Adrenal gland (tissue), 12 donors: ENCODE data around the gene RAB4A. TPM values are rescaled to one million over a fixed set of nuclear protein-coding genes. Genes with fewer than 3 reads are reported as not detected.
"Not testable (repeated sequence)": the region's sequence is repeated elsewhere in the genome, so short reads cannot be mapped to it uniquely, and the experiment has no call there.

Source experiments
- DNase-seq, 7 donors: peaks; one replicate each; pipeline ENCODE4 v3.0.0-alpha.2; 2019 to 2020
- H3K27ac ChIP-seq, 5 donors: fragments of 200-600 bp; sonication (generic) in 4 of 5; 1 replicate in 3 of 5; 2 replicates in 2 of 5; pipeline versions ENCODE4 v1.5.1 to v1.8.0; 2016 to 2020; ENCODE audit warnings: mild to moderate bottlenecking in 1 of 5
- H3K27me3 ChIP-seq: fragments of 200-600 bp; 2 replicates; pipeline ENCODE4 v1.8.0; 2021
- H3K36me3 ChIP-seq, 2 donors: fragments of 200-600 bp; replicated peaks in 1 of 2; 1 replicate in 1 of 2; 2 replicates in 1 of 2; pipeline versions ENCODE4 v1.5.1 to v1.8.0; 2018 to 2022
- H3K4me1 ChIP-seq, 2 donors: fragments of 200-600 bp; replicated peaks in 1 of 2; 1 replicate in 1 of 2; 2 replicates in 1 of 2; pipeline versions ENCODE4 v1.5.1 to v1.8.0; 2018 to 2021
- H3K4me3 ChIP-seq, 4 donors: fragments of 200-600 bp; sonication (generic) in 3 of 4; one replicate each; pipeline ENCODE4 v1.5.1; 2016 to 2018
- H3K9me3 ChIP-seq, 3 donors: fragments of 200-600 bp; sonication (generic) in 1 of 3; replicated peaks in 1 of 3; 1 replicate in 2 of 3; 2 replicates in 1 of 3; pipeline versions ENCODE4 v1.5.1 to v1.8.0; 2016 to 2021
- POLR2A ChIP-seq, 2 donors: fragments of 450-650 bp; IDR thresholded peaks; one replicate each; pipeline ENCODE4 v1.6.1; 2017; ENCODE audit warnings: antibody characterized with exemption in 2 of 2, mild to moderate bottlenecking in 2 of 2, moderate library complexity in 1 of 2
- WGBS, 4 donors: extraction: QIAGEN DNeasy Blood & Tissue Kit in 2 of 4; methylation state at CpG; one replicate each; pipeline versions ENCODE4 v1.1.5 to v1.1.7; 2013 to 2017; 5-methylcytosine and 5-hydroxymethylcytosine counted together
- intact Hi-C, 2 donors: fragments of 100-400 bp; cut with DNase I; formaldehyde crosslinking; loops; one replicate each; pipeline versions ENCODE4 v1.14.1 to v1.15.0; 2022 to 2023
- polyA plus RNA-seq, 3 donors: library from polyadenylated mRNA; stranded (reverse); fragments of 200-250 nt in 2 of 3; fragments of 350-450 nt in 1 of 3; fragmentation: Illumina TruSeq in 1 of 3; extraction: RNeasy Lipid Tissue Mini Kit (QIAGEN cat#74804) in 1 of 3; gene quantifications; one replicate each; pipeline ENCODE4 v1.2.3, GENCODE V29; 2013 to 2014
- total RNA-seq, 9 donors: library from RNA; depleted of rRNA in 4 of 9; stranded (reverse); fragments of >200 nt in 4 of 9; fragments of 120-200 nt in 1 of 9; fragmentation: NEBNext Ultra II Directional in 1 of 9; extraction: Animal tissue kit (Norgen Biotek cat#: 25700) in 1 of 9; gene quantifications; one replicate each; pipeline versions ENCODE4 v1.1.0 to v1.2.4, GENCODE V29; 2013 to 2023
- TF ChIP-seq, protein P1 (sequence below), 6 experiments: fragments of 450-650 bp in 4 of 6; fragments of 200-600 bp in 2 of 6; sonication (generic) in 1 of 6; IDR thresholded peaks; 1 replicate in 5 of 6; 2 replicates in 1 of 6; pipeline versions ENCODE4 v1.5.1 to v1.8.0; 2016 to 2021; ENCODE audit warnings: antibody characterized with exemption in 6 of 6, mild to moderate bottlenecking in 2 of 6, moderate library complexity in 1 of 6
- donor health status: healthy with polysubstance abuse.
- donor health status: Bipolar disorder and iron deficiency.
- donor health status: DM: yes; HTN: yes; CAD: no.
- donor health status: DM: no; HTN: no; CAD: no.
- donor health status: DM: no; HTN: no; CAD: no.
- donor health status: DM: yes; HTN: yes; CAD: no.

Gene RAB4A
- total and polyA plus RNA-seq, 12 donors = 14.5 to 80.9 (median 45.3) TPM

DNA sequence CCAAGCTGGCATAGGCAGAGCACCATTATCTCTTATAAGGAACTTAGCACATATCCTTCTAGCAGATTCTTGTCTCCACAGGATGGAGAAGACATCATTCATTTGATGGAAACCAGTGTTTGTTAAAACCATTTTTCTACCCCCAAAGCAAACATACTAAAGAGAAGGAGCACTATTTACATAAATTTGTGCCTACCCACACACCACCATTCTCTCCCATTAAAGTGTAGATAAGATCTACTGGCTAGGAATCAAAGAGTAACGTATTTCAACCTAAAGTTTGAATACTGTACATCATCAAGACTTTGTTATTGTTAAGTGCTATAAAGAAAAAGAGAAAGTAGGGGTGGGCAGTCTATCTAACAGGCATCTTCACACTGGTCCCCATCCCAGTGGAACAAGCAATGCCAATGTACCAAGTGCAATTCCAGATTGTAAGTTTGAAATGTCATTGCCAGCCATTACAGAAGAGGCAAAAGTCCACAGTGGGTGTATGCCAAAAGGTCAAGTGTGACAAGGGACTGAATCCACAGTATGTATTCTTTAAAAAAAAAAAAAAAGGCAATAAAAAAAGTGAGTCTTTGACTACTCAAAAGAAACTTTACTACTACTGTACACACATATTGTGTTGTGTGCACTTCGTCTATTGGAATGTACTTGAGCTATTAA, 53.1 kb downstream of the RAB4A start:
- Histone ChIP-seq H3K27me3 (no peaks in the 10 kb centered on the region), H3K36me3 (peaks cover 0 to 19% of the 10 kb centered on the region in 2 donors), H3K4me1 (peaks cover 0 to 10% of the 10 kb centered on the region in 2 donors), H3K27ac (no peak overlapping the region), H3K9me3 (no peaks in the 10 kb centered on the region), H3K4me3 (no peak overlapping the region)
- TF ChIP-seq, protein P1, sequence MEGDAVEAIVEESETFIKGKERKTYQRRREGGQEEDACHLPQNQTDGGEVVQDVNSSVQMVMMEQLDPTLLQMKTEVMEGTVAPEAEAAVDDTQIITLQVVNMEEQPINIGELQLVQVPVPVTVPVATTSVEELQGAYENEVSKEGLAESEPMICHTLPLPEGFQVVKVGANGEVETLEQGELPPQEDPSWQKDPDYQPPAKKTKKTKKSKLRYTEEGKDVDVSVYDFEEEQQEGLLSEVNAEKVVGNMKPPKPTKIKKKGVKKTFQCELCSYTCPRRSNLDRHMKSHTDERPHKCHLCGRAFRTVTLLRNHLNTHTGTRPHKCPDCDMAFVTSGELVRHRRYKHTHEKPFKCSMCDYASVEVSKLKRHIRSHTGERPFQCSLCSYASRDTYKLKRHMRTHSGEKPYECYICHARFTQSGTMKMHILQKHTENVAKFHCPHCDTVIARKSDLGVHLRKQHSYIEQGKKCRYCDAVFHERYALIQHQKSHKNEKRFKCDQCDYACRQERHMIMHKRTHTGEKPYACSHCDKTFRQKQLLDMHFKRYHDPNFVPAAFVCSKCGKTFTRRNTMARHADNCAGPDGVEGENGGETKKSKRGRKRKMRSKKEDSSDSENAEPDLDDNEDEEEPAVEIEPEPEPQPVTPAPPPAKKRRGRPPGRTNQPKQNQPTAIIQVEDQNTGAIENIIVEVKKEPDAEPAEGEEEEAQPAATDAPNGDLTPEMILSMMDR (IDR thresholded peaks at IDR 0.05) = no peak
- no peak for TF ChIP-seq POLR2A (IDR thresholded peaks at IDR 0.05)
- WGBS, 4 donors = 95 to 100% (median 96%) methylated on average over 2 of the region's 2 CpGs
- DNase-seq = no peak
- intact Hi-C loops = no loop called here

- Histone ChIP-seq H3K36me3 (peaks cover 0 to 19% of the 10 kb centered on the region in 2 donors), H3K9me3 (no peaks in the 10 kb centered on the region), H3K27ac (no peak overlapping the region), H3K4me3 (no peak overlapping the region), H3K27me3 (no peaks in the 10 kb centered on the region), H3K4me1 (peaks cover 0 to 10% of the 10 kb centered on the region in 2 donors)
- intact Hi-C loops = no loop called here
- WGBS, 4 donors = 68 to 75% (median 70%) methylated on average over 2 of the region's 2 CpGs
- no peak for TF ChIP-seq POLR2A (IDR thresholded peaks at IDR 0.05)
- TF ChIP-seq, protein P1 (IDR thresholded peaks at IDR 0.05) = no peak
- DNase-seq = no peak
These were observed 54.5 kb downstream of the RAB4A start for GRCh38 chr1:229325401-229325800.

GRCh38 chr1:229325853-229326487, 55.1 kb downstream of the RAB4A start:
- no peak for DNase-seq
- peaks cover 0 to 10% of the 10 kb centered on the region in 2 donors for H3K4me1 ChIP-seq
- peak overlapping the region in 1 of 4 donors; percentile 4 for H3K4me3 ChIP-seq
- intact Hi-C loops = no loop called here
- H3K36me3 ChIP-seq = peaks cover 0 to 19% of the 10 kb centered on the region in 2 donors
- H3K27me3 ChIP-seq = no peaks in the 10 kb centered on the region
- no peaks in the 10 kb centered on the region for H3K9me3 ChIP-seq
- 58 to 69% (median 65%) methylated on average over 10 of the region's 10 CpGs for WGBS, 4 donors
- peak overlapping the region in 1 of 5 donors; percentile 39 for H3K27ac ChIP-seq
- no peak for TF ChIP-seq POLR2A (IDR thresholded peaks at IDR 0.05)
- TF ChIP-seq, protein P1 (IDR thresholded peaks at IDR 0.05) = no peak

DNA sequence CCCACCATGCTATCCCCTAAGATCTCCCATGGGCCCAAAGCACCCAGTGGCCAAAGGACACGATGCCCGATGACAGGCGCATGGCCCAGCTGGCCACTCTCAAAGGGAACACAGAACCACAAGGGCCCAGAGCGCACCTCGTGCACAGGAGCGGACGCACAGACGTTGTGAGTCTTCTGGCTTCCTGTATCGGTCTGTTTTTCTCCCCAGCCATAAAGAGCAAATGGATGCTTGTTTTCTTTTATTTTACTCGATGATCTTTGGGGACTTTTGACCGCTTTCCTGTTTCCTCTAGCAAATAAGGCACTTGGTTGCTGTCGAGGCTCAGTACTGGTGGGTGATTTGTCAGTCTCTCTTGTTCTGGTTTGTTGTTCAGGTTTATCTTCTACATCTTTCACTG, 55.7 kb downstream of the RAB4A start:
- H3K4me3 ChIP-seq = no peak overlapping the region

GRCh38 chr1:229327765-229328164, 56.9 kb downstream of the RAB4A start:
- H3K27me3 ChIP-seq, H3K27ac ChIP-seq, H3K4me3 ChIP-seq, intact Hi-C loops, DNase-seq, H3K4me1 ChIP-seq, H3K9me3 ChIP-seq: not testable (repeated sequence)
- peaks cover 0 to 18% of the 10 kb centered on the region in 2 donors for H3K36me3 ChIP-seq
- 92 to 96% (median 94%) methylated on average over 6 of the region's 6 CpGs for WGBS, 4 donors

More for the DNA sequence above, 55.7 kb downstream of the RAB4A start:
- peaks cover 0 to 19% of the 10 kb centered on the region in 2 donors for H3K36me3 ChIP-seq
- peak overlapping the region in 1 of 5 donors; percentile 39 for H3K27ac ChIP-seq
- TF ChIP-seq, protein P1 (IDR thresholded peaks at IDR 0.05) = no peak
- TF ChIP-seq POLR2A (IDR thresholded peaks at IDR 0.05) = no peak
- H3K27me3 ChIP-seq = no peaks in the 10 kb centered on the region
- 91 to 95% (median 94%) methylated on average over 12 of the region's 12 CpGs for WGBS, 4 donors
- H3K9me3 ChIP-seq = no peaks in the 10 kb centered on the region
- no peak for DNase-seq
- peaks cover 0 to 10% of the 10 kb centered on the region in 2 donors for H3K4me1 ChIP-seq
- intact Hi-C loops = no loop called here
